ENCODE measurements around the gene ABHD8. TPM values are rescaled to one million over a fixed set of nuclear protein-coding genes. Genes with fewer than 3 reads are reported as not detected.
A peak's percentile ranks its signal among the peaks of the same experiment; 100 is the strongest.

The ABHD8 gene
- total and polyA plus RNA-seq, 2 of the 13 experiments (the other 11 are each of a cell fraction or from before 2014, with no cell fraction given), result 6.3 to 7.2 TPM

- TF ChIP-seq ZNF598 (CRISPR knock-in tag; IDR thresholded peaks at IDR 0.05; ENCODE audit: borderline replicate concordance) (no peak), ZNF101 (CRISPR knock-in tag; IDR thresholded peaks at IDR 0.05; ENCODE audit: borderline replicate concordance, low read depth) (0 out of 2 replicates have a peak, but pooled peaks have one; percentile 60), TFAP4 (IDR thresholded peaks at IDR 0.05; ENCODE audit: borderline replicate concordance, low read depth) (0 out of 2 replicates have a peak, but pooled peaks have one; percentile 3), TBX3 (IDR thresholded peaks at IDR 0.05; ENCODE audit: borderline replicate concordance) (no peak), NR1H2 (CRISPR knock-in tag; IDR thresholded peaks at IDR 0.05; ENCODE audit: borderline replicate concordance, low read depth) (0 out of 2 replicates have a peak, but pooled peaks have one; percentile 11), SETDB1 (CRISPR knock-in tag; IDR thresholded peaks at IDR 0.05; ENCODE audit: borderline replicate concordance) (no peak), SRSF1 (optimal IDR thresholded peaks at IDR 0.05; ENCODE audit: low read depth, low read length) (peak; percentile 49), WIZ (CRISPR knock-in tag; IDR thresholded peaks at IDR 0.05) (0 out of 2 replicates have a peak, but pooled peaks have one; percentile 49), ZMYM2 (CRISPR knock-in tag; IDR thresholded peaks at IDR 0.05) (peak; percentile 87), FOSL1 (CRISPR knock-in tag; IDR thresholded peaks at IDR 0.05; ENCODE audit: borderline replicate concordance) (no peak), ZNF563 (CRISPR knock-in tag; IDR thresholded peaks at IDR 0.05) (peak; percentile 41; the same call in 1 of the 2 replicates), ZNF136 (CRISPR knock-in tag; IDR thresholded peaks at IDR 0.05; ENCODE audit: low read depth) (no peak), SRY (CRISPR knock-in tag; IDR thresholded peaks at IDR 0.05) (peak; percentile 50; the same call in 1 of the 2 replicates), ZNF431 (CRISPR knock-in tag; IDR thresholded peaks at IDR 0.05; ENCODE audit: borderline replicate concordance, low read depth) (no peak), HIC2 (CRISPR knock-in tag; IDR thresholded peaks at IDR 0.05; ENCODE audit: low read depth) (no peak; the same call in 1 of the 2 replicates), ATF7-NPFF (CRISPR knock-in tag; IDR thresholded peaks at IDR 0.05; ENCODE audit: low read depth) (no peak; the same call in 1 of the 2 replicates), ZNF616 (CRISPR knock-in tag; IDR thresholded peaks at IDR 0.05; ENCODE audit: low read depth) (0 out of 2 replicates have a peak, but pooled peaks have one; percentile 6), RBFOX2 (IDR thresholded peaks at IDR 0.05; ENCODE audit: low read depth, low read length) (peak; percentile 78), ZNF205 (CRISPR knock-in tag; IDR thresholded peaks at IDR 0.05) (0 out of 2 replicates have a peak, but pooled peaks have one; percentile 7), PTBP1 (IDR thresholded peaks at IDR 0.05; ENCODE audit: low read depth, low read length, poor library complexity, severe bottlenecking) (no peak), CC2D1A (CRISPR knock-in tag; IDR thresholded peaks at IDR 0.05) (no peak), ZNF572 (CRISPR knock-in tag; IDR thresholded peaks at IDR 0.05) (no peak), CREB3 (CRISPR knock-in tag; IDR thresholded peaks at IDR 0.05) (no peak), BORCS8-MEF2B (CRISPR knock-in tag; IDR thresholded peaks at IDR 0.05) (peak; percentile 46; the same call in 1 of the 2 replicates), NONO (IDR thresholded peaks at IDR 0.05) (no peak), NONO (CRISPR knock-in tag; conservative IDR thresholded peaks at IDR 0.05) (peak; percentile 59)
Measured at GRCh38 chr19:17244618-17245534, 58.3 kb downstream of the ABHD8 start (continued).
